HepG2 (cell line): ENCODE measurements around the gene BBS1. TPM values are rescaled to one million over a fixed set of nuclear protein-coding genes. Genes with fewer than 3 reads are reported as not detected.

ENCODE experiments used
- AGO1 ChIP-seq: fragments of 200-400 bp; formaldehyde crosslinking; IDR thresholded peaks from 2 replicates; pipeline ENCODE4 v1.6.1; 2017; ENCODE audit warnings: mild to moderate bottlenecking, low read depth, low read length, moderate library complexity; ENCODE audit not compliant: poor library complexity, severe bottlenecking
- ATAD3A ChIP-seq: sonication (generic); formaldehyde crosslinking; IDR thresholded peaks from 2 replicates; pipeline ENCODE4 v1.4.0; 2020; ENCODE audit warnings: missing genetic modification reagents
- CHCHD3 ChIP-seq: sonication (generic); formaldehyde crosslinking; IDR thresholded peaks from 2 replicates; pipeline ENCODE4 v1.8.0; 2022; ENCODE audit warnings: mild to moderate bottlenecking, missing genetic modification reagents, moderate library complexity
- CREM ChIP-seq, 2 experiments: sonication (generic) in 1 of 2; formaldehyde crosslinking in 1 of 2; IDR thresholded peaks; 2 replicates each; pipeline versions ENCODE4 v1.4.0 to v1.6.1; 2016 to 2020; ENCODE audit warnings: antibody characterized with exemption in 1 of 2, mild to moderate bottlenecking in 1 of 2, missing genetic modification reagents in 1 of 2
- EEA1 ChIP-seq: sonication (generic); formaldehyde crosslinking; IDR thresholded peaks from 2 replicates; pipeline ENCODE4 v1.5.1; 2020; ENCODE audit warnings: mild to moderate bottlenecking, missing genetic modification reagents, borderline replicate concordance
- FOXC1 ChIP-seq: sonication (generic); formaldehyde crosslinking; IDR thresholded peaks from 2 replicates; pipeline ENCODE4 v1.8.0; 2022; ENCODE audit warnings: mild to moderate bottlenecking, missing genetic modification reagents, borderline replicate concordance
- HMG20A ChIP-seq: IDR thresholded peaks from 2 replicates; pipeline ENCODE4 v1.6.1; 2016; ENCODE audit warnings: borderline replicate concordance
- IKZF1 ChIP-seq: fragments of 450-650 bp; IDR thresholded peaks from 2 replicates; pipeline ENCODE4 v1.7.1; 2016
- KAT8 ChIP-seq: IDR thresholded peaks from 2 replicates; pipeline ENCODE4 v1.6.1; 2016; ENCODE audit warnings: missing genetic modification reagents, missing compliant biosample characterization
- KDM2A ChIP-seq: sonication (generic); formaldehyde crosslinking; IDR thresholded peaks from 2 replicates; pipeline ENCODE4 v1.4.0; 2020; ENCODE audit warnings: low read depth, missing genetic modification reagents, borderline replicate concordance
- MLX ChIP-seq: IDR thresholded peaks from 2 replicates; pipeline ENCODE4 v1.6.1; 2016
- MTF1 ChIP-seq: sonication (generic); formaldehyde crosslinking; IDR thresholded peaks from 2 replicates; pipeline ENCODE4 v1.5.0; 2020; ENCODE audit warnings: missing genetic modification reagents
- MTF2 ChIP-seq: sonication (generic); formaldehyde crosslinking; IDR thresholded peaks from 2 replicates; pipeline ENCODE4 v1.5.0; 2020; ENCODE audit warnings: missing genetic modification reagents, borderline replicate concordance
- MXI1 ChIP-seq: IDR thresholded peaks from 3 replicates; pipeline ENCODE4 v1.6.1; 2012; ENCODE audit warnings: low read depth, low read length, inconsistent platforms, borderline replicate concordance
- PBX3 ChIP-seq: sonication (generic); formaldehyde crosslinking; IDR thresholded peaks from 2 replicates; pipeline ENCODE4 v1.8.1; 2023; ENCODE audit warnings: missing genetic modification reagents, inconsistent platforms, borderline replicate concordance
- PHF21A ChIP-seq: sonication (generic); formaldehyde crosslinking; IDR thresholded peaks from 2 replicates; pipeline ENCODE4 v1.5.0; 2020; ENCODE audit warnings: mild to moderate bottlenecking, missing genetic modification reagents
- RNF2 ChIP-seq: fragments of 450-650 bp; conservative IDR thresholded peaks from 2 replicates; pipeline ENCODE4 v1.6.1; 2016; ENCODE audit warnings: low read depth
- SNRNP70 ChIP-seq: fragments of 200-400 bp; formaldehyde crosslinking; IDR thresholded peaks from 2 replicates; pipeline ENCODE4 v1.6.1; 2017; ENCODE audit warnings: mild to moderate bottlenecking, low read depth, low read length, moderate library complexity
- THAP7 ChIP-seq: sonication (generic); formaldehyde crosslinking; IDR thresholded peaks from 2 replicates; pipeline ENCODE4 v1.8.1; 2023; ENCODE audit warnings: mild to moderate bottlenecking, missing genetic modification reagents
- ZBTB42 ChIP-seq: sonication (generic); formaldehyde crosslinking; IDR thresholded peaks from 2 replicates; pipeline ENCODE4 v1.5.0; 2020; ENCODE audit warnings: mild to moderate bottlenecking, missing genetic modification reagents
- ZBTB7A ChIP-seq: sonication (generic); formaldehyde crosslinking; IDR thresholded peaks from 2 replicates; pipeline ENCODE4 v1.8.0; 2022; ENCODE audit warnings: mild to moderate bottlenecking, missing genetic modification reagents
- ZKSCAN1 ChIP-seq: fragments of 150-350 bp; IDR thresholded peaks from 2 replicates; pipeline ENCODE4 v1.6.1; 2014; ENCODE audit warnings: low read length
- ZKSCAN5 ChIP-seq: sonication (generic); formaldehyde crosslinking; IDR thresholded peaks from 2 replicates; pipeline ENCODE4 v1.5.1; 2020; ENCODE audit warnings: mild to moderate bottlenecking, missing genetic modification reagents
- ZNF296 ChIP-seq: sonication (generic); formaldehyde crosslinking; conservative IDR thresholded peaks from 2 replicates; pipeline ENCODE4 v1.5.0; 2020; ENCODE audit warnings: mild to moderate bottlenecking, missing genetic modification reagents
- ZNF704 ChIP-seq: sonication (generic); formaldehyde crosslinking; IDR thresholded peaks from 2 replicates; pipeline ENCODE4 v1.8.1; 2023; ENCODE audit warnings: mild to moderate bottlenecking, inconsistent platforms, moderate library complexity, missing genetic modification reagents, borderline replicate concordance
- ZNF761 ChIP-seq: sonication (generic); formaldehyde crosslinking; conservative IDR thresholded peaks from 2 replicates; pipeline ENCODE4 v1.4.0; 2020; ENCODE audit warnings: mild to moderate bottlenecking, missing genetic modification reagents
- polyA plus RNA-seq, 8 experiments: library from polyadenylated mRNA; depleted of rRNA in 3 of 8; stranded (reverse) in 7 of 8; unstranded in 1 of 8; fragments of >200 nt; fragmentation: Illumina TruSeq in 4 of 8; extraction: Trizol in 4 of 8; gene quantifications; 2 replicates each; pipeline versions ENCODE4 v1.2.1 to v1.2.3, GENCODE V29; 2011 to 2016; ENCODE audit warnings: low read depth in 4 of 8, missing spikeins in 1 of 8, mixed read lengths in 1 of 8; ENCODE audit not compliant: insufficient read depth in 1 of 8
- total RNA-seq, 5 experiments: library from RNA; depleted of rRNA; stranded (reverse); fragments of >200 nt; fragmentation: Illumina TruSeq; extraction: Trizol; gene quantifications; 2 replicates each; pipeline ENCODE4 v1.2.3, GENCODE V29; 2016; ENCODE audit warnings: low read depth in 1 of 5

BBS1 gene
- total and polyA plus RNA-seq, 2 of the 13 experiments (the other 11 are each of a cell fraction or from before 2014, with no cell fraction given), result 11.7 to 14.1 TPM

GRCh38 chr11:66466225-66467033, 44.0 kb upstream of the BBS1 start, which contains the start of gene PELI3 (continued):
- TF ChIP-seq RNF2 (no peak), SNRNP70 (no peak), PBX3 (CRISPR knock-in tag) (no peak), KAT8 (CRISPR knock-in tag) (no peak), FOXC1 (CRISPR knock-in tag) (no peak), ZNF296 (CRISPR knock-in tag) (no peak), MXI1 (peak; percentile 26; the same call in 2 of the 3 replicates), CHCHD3 (CRISPR knock-in tag) (no peak), EEA1 (CRISPR knock-in tag) (no peak), MLX (CRISPR knock-in tag) (no peak), ZNF704 (CRISPR knock-in tag) (no peak), ATAD3A (CRISPR knock-in tag) (no peak), ZBTB42 (CRISPR knock-in tag) (no peak), HMG20A (CRISPR knock-in tag) (no peak), MTF2 (CRISPR knock-in tag) (no peak), IKZF1 (no peak), THAP7 (CRISPR knock-in tag) (0 out of 2 replicates have a peak, but pooled peaks have one; percentile 36), PHF21A (CRISPR knock-in tag) (no peak), MTF1 (CRISPR knock-in tag) (no peak), CREM (IDR thresholded peaks at IDR 0.05) (0 out of 2 replicates have a peak, but pooled peaks have one; percentile 20), CREM (CRISPR knock-in tag; IDR thresholded peaks at IDR 0.05) (no peak), KDM2A (peak; percentile 63; the same call in 1 of the 2 replicates), ZKSCAN1 (no peak), ZBTB7A (CRISPR knock-in tag) (no peak), ZNF761 (CRISPR knock-in tag) (no peak), ZKSCAN5 (CRISPR knock-in tag) (no peak), AGO1 (no peak)
